ENCODE measurements around the gene FAAP100.

The FAAP100 gene

GRCh38 chr17:81553018-81553615, 964 bp upstream of the FAAP100 start:
- peak; percentile 96 for DNase-seq

- peak; percentile 57 for DNase-seq
Measured at GRCh38 chr17:81551458-81552243, 502 bp downstream of the FAAP100 start.

GRCh38 chr17:81550830-81551457, 1.2 kb downstream of the FAAP100 start:
- no peak for DNase-seq

GRCh38 chr17:81550285-81550684, 1.9 kb downstream of the FAAP100 start:
- DNase-seq = no peak

- no peak for DNase-seq
Measured at GRCh38 chr17:81549826-81550225, 2.3 kb downstream of the FAAP100 start.

- DNase-seq = no peak
Measured at GRCh38 chr17:81549031-81549557, 3.1 kb downstream of the FAAP100 start.

GRCh38 chr17:81547614-81547982, 4.6 kb downstream of the FAAP100 start:
- no peak for DNase-seq

- DNase-seq = no peak
Measured at GRCh38 chr17:81546906-81547613, 5.1 kb downstream of the FAAP100 start.

GRCh38 chr17:81545160-81545949, 6.8 kb downstream of the FAAP100 start:
- DNase-seq = no peak

GRCh38 chr17:81544281-81544974, 7.7 kb downstream of the FAAP100 start:
- DNase-seq = no peak

GRCh38 chr17:81543756-81544155, 8.4 kb downstream of the FAAP100 start:
- no peak for DNase-seq

GRCh38 chr17:81543339-81543675, 8.8 kb downstream of the FAAP100 start:
- DNase-seq = no peak

GRCh38 chr17:81542431-81543338, 9.5 kb downstream of the FAAP100 start:
- no peak for DNase-seq

- DNase-seq = no peak
Measured at GRCh38 chr17:81541123-81541522, 11.0 kb downstream of the FAAP100 start.

- no peak for DNase-seq
Measured at GRCh38 chr17:81540676-81541027, 11.5 kb downstream of the FAAP100 start.

- no peak for DNase-seq
Measured at GRCh38 chr17:81539961-81540675, 12.0 kb downstream of the FAAP100 start.

- DNase-seq = no peak
Measured at GRCh38 chr17:81539571-81539900, 12.6 kb downstream of the FAAP100 start.

GRCh38 chr17:81538651-81539570, 13.2 kb downstream of the FAAP100 start:
- no peak for DNase-seq

GRCh38 chr17:81537856-81538555, 14.1 kb downstream of the FAAP100 start:
- peak; percentile 78 for DNase-seq
